Upper lobe of left lung (tissue), 6 donors: ENCODE measurements around the gene AIFM3. TPM values are rescaled to one million over a fixed set of nuclear protein-coding genes. Genes with fewer than 3 reads are reported as not detected.
"Not testable (repeated sequence)": the region's sequence is repeated elsewhere in the genome, so short reads cannot be mapped to it uniquely, and the experiment has no call there.

Experiments
- ATAC-seq, 2 donors: fragments of 200-7000 bp; cut with Tn5 transposase; one replicate each; pipeline ENCODE4 v1.9.1; 2022; ENCODE audit warnings: mild to moderate bottlenecking in 2 of 2, moderate library complexity in 2 of 2; ENCODE audit not compliant: low FRiP score in 2 of 2
- DNase-seq, 2 donors: peaks; one replicate each; pipeline ENCODE4 v3.0.0-alpha.2; 2019 to 2020
- H3K27ac ChIP-seq, 4 donors: fragments of 200-600 bp; sonication (generic); one replicate each; pipeline ENCODE4 v1.5.1; 2016 to 2019
- H3K27me3 ChIP-seq, 4 donors: fragments of 200-600 bp; sonication (generic); one replicate each; pipeline ENCODE4 v1.5.1; 2017 to 2019
- H3K36me3 ChIP-seq, 4 donors: fragments of 200-600 bp; sonication (generic); one replicate each; pipeline ENCODE4 v1.5.1; 2016 to 2019
- H3K4me1 ChIP-seq, 4 donors: fragments of 200-600 bp; sonication (generic); one replicate each; pipeline ENCODE4 v1.5.1; 2018 to 2019
- H3K4me3 ChIP-seq, 4 donors: fragments of 200-600 bp; sonication (generic); one replicate each; pipeline ENCODE4 v1.5.1; 2017 to 2019; ENCODE audit warnings: mild to moderate bottlenecking in 2 of 4, moderate library complexity in 1 of 4
- H3K9me3 ChIP-seq, 4 donors: fragments of 200-600 bp; sonication (generic); one replicate each; pipeline ENCODE4 v1.5.1; 2018 to 2019
- EP300 ChIP-seq, 4 donors: sonication (generic); formaldehyde crosslinking; IDR thresholded peaks; one replicate each; pipeline ENCODE4 v1.5.1; 2017; ENCODE audit warnings: antibody characterized with exemption in 4 of 4, control low read depth in 2 of 4
- POLR2A ChIP-seq, 4 donors: fragments of 450-650 bp; IDR thresholded peaks; one replicate each; pipeline ENCODE4 v1.5.1; 2016 to 2017; ENCODE audit warnings: antibody characterized with exemption in 4 of 4, mild to moderate bottlenecking in 2 of 4
- POLR2AphosphoS5 ChIP-seq, 2 donors: sonication (generic); formaldehyde crosslinking; IDR thresholded peaks; one replicate each; pipeline ENCODE4 v1.5.1; 2017; ENCODE audit warnings: antibody characterized with exemption in 2 of 2
- WGBS, 2 donors: methylation state at CpG; one replicate each; pipeline ENCODE4 v1.1.5; 2017 to 2018; 5-methylcytosine and 5-hydroxymethylcytosine counted together
- total RNA-seq, 6 donors: library from RNA; depleted of rRNA in 4 of 6; stranded (reverse); fragments of >200 nt in 4 of 6; gene quantifications; one replicate each; pipeline versions ENCODE4 v1.1.0 to v1.2.1, GENCODE V29; 2016 to 2021
- TF ChIP-seq, protein P1 (sequence below), 6 experiments: fragments of 450-650 bp in 4 of 6; fragments of 200-600 bp in 2 of 6; sonication (generic) in 2 of 6; IDR thresholded peaks; one replicate each; pipeline ENCODE4 v1.5.1; 2016 to 2019; ENCODE audit warnings: antibody characterized with exemption in 6 of 6
- donor health status: DM: no; HTN: no; CAD: no; lungs with moderate emphysema.
- donor health status: DM: no; HTN: yes; CAD: no; lungs with severe emphysema.

AIFM3 gene
- total RNA-seq, 6 donors from 2014 or later = 4.7 to 9.4 (median 6.6) TPM

GRCh38 chr22:20940904-20941385 lies 26.1 kb upstream of the AIFM3 start:
- 81 to 90% methylated on average over 3 to 4 of the region's 4 CpGs for WGBS, 2 donors
- H3K27ac ChIP-seq = no peak overlapping the region
- ATAC-seq = no peak
- H3K27me3 ChIP-seq = no peaks in the 10 kb centered on the region
- TF ChIP-seq EP300 (IDR thresholded peaks at IDR 0.05) = no peak
- H3K9me3 ChIP-seq = no peaks in the 10 kb centered on the region
- DNase-seq = no peak
- peaks cover 0 to 16% (median 4%) of the 10 kb centered on the region in 4 donors for H3K36me3 ChIP-seq
- peaks cover 45 to 74% (median 61%) of the 10 kb centered on the region in 4 donors for H3K4me1 ChIP-seq
- H3K4me3 ChIP-seq = no peak overlapping the region

- ATAC-seq, H3K4me3 ChIP-seq, H3K27me3 ChIP-seq, H3K36me3 ChIP-seq, DNase-seq, H3K9me3 ChIP-seq, H3K27ac ChIP-seq: not testable (repeated sequence)
- H3K4me1 ChIP-seq = peaks cover 36 to 69% (median 56%) of the 10 kb centered on the region in 4 donors
- WGBS, 2 donors = 85 to 88% methylated on average over 7 of the region's 7 CpGs
Observed at GRCh38 chr22:20942203-20942902, 24.7 kb upstream of the AIFM3 start.

DNA sequence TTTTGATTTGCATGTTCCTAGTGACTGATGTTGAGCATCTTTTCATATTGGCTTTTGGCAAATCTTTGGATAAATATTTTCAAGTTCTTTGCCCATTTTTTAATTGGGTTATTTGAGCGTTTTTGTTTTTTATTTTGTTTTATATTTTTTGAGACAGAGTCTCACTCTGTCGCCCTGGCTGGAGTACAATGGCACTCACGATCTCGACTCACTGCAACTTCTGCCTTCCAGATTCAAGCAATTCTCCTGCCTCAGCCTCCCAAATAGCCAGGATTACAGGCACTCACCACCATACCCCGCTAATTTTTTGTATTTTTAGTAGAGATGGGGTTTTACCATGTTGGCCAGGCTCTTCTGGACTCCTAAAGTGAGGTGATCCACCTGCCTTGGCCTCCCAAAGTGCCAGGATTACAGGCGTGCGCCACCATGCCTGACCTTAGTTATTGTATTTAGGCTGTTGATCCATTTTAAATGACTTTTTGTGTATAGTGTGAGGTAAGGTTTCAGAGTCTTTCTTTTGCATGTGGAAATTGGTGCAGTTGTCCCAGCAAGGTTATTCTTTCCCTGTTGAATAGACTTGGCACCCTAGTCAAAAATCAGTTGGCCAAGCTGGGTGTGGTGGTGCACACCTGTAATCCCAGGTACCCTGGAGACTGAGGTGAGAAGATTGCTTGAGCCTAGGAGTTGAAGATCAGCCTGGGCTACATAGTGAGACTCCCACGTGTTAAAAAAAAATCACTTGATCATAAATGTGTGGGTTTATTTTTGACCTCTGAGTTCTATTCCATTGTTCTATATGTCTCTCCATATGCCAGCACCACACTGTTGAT lies 23.7 kb upstream of the AIFM3 start:
- Histone ChIP-seq H3K4me1 (peaks cover 33 to 60% (median 48%) of the 10 kb centered on the region in 4 donors), H3K9me3 (no peaks in the 10 kb centered on the region), H3K27me3 (no peaks in the 10 kb centered on the region), H3K4me3 (no peak overlapping the region), H3K27ac (no peak overlapping the region), H3K36me3 (no peaks in the 10 kb centered on the region)
- WGBS, 2 donors = 96 to 97% methylated on average over 8 of the region's 8 CpGs
- TF ChIP-seq POLR2AphosphoS5 (IDR thresholded peaks at IDR 0.05) (no peak), POLR2A (IDR thresholded peaks at IDR 0.05) (no peak), EP300 (IDR thresholded peaks at IDR 0.05) (no peak)
- TF ChIP-seq, protein P1, sequence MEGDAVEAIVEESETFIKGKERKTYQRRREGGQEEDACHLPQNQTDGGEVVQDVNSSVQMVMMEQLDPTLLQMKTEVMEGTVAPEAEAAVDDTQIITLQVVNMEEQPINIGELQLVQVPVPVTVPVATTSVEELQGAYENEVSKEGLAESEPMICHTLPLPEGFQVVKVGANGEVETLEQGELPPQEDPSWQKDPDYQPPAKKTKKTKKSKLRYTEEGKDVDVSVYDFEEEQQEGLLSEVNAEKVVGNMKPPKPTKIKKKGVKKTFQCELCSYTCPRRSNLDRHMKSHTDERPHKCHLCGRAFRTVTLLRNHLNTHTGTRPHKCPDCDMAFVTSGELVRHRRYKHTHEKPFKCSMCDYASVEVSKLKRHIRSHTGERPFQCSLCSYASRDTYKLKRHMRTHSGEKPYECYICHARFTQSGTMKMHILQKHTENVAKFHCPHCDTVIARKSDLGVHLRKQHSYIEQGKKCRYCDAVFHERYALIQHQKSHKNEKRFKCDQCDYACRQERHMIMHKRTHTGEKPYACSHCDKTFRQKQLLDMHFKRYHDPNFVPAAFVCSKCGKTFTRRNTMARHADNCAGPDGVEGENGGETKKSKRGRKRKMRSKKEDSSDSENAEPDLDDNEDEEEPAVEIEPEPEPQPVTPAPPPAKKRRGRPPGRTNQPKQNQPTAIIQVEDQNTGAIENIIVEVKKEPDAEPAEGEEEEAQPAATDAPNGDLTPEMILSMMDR (IDR thresholded peaks at IDR 0.05) = no peak
- ATAC-seq = no peak
- no peak for DNase-seq

DNA sequence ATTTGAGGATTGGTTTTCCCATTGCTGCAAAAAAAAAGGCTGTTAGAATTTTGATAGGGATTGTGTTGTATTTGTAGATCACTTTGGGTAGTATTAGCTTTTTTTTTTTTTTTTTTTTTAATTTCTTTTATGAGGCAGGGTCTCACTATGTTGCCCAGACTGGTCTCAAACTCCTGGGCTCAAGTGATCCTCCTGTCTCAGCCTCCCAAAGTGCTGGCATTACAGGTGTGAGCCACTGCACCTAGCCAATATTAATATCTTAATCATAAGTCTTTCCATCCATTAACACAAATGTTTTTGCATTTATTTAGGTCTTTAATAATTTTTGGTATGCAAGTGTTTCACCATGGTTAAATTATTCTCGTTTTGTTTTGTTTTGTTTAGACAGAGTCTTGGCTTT lies 23.0 kb upstream of the AIFM3 start:
- Histone ChIP-seq H3K9me3 (no peaks in the 10 kb centered on the region), H3K27me3 (no peaks in the 10 kb centered on the region), H3K27ac (no peak overlapping the region), H3K36me3 (no peaks in the 10 kb centered on the region), H3K4me3 (no peak overlapping the region), H3K4me1 (peaks cover 27 to 62% (median 43%) of the 10 kb centered on the region in 4 donors)
- WGBS, 2 donors = 16 to 24% methylated on average over 1 of the region's 1 CpG
- DNase-seq = no peak
- TF ChIP-seq EP300 (IDR thresholded peaks at IDR 0.05) = no peak
- TF ChIP-seq POLR2AphosphoS5 (IDR thresholded peaks at IDR 0.05) = no peak
- TF ChIP-seq, protein P1 (IDR thresholded peaks at IDR 0.05) = no peak
- TF ChIP-seq POLR2A (IDR thresholded peaks at IDR 0.05) = no peak
- no peak for ATAC-seq

- Histone ChIP-seq H3K4me3 (no peak overlapping the region), H3K4me1 (peaks cover 18 to 50% (median 34%) of the 10 kb centered on the region in 4 donors), H3K27me3 (no peaks in the 10 kb centered on the region), H3K9me3 (no peaks in the 10 kb centered on the region), H3K36me3 (peaks cover 7 to 14% (median 9%) of the 10 kb centered on the region in 4 donors), H3K27ac (peak overlapping the region in 1 of 4 donors; percentile 41)
- DNase-seq (no peak), ATAC-seq (no peak)
- 75 to 86% methylated on average over 2 of the region's 2 CpGs for WGBS, 2 donors
- TF ChIP-seq POLR2A (IDR thresholded peaks at IDR 0.05) (no peak), EP300 (IDR thresholded peaks at IDR 0.05) (no peak), POLR2AphosphoS5 (IDR thresholded peaks at IDR 0.05) (no peak)
- TF ChIP-seq, protein P1 (IDR thresholded peaks at IDR 0.05) = no peak
Observed at GRCh38 chr22:20945578-20945934, 21.5 kb upstream of the AIFM3 start.
